ENCODE results near the gene ABAT.
"Not testable (repeated sequence)": the region's sequence is repeated elsewhere in the genome, so short reads cannot be mapped to it uniquely, and the experiment has no call there.

ABAT gene

GRCh38 chr16:8751481-8752311 is 77.3 kb downstream of the ABAT start:
- no peak for DNase-seq

GRCh38 chr16:8752706-8753105 is 78.3 kb downstream of the ABAT start:
- no peak for DNase-seq

- no peak for DNase-seq
Observed at GRCh38 chr16:8753416-8754054, 79.1 kb downstream of the ABAT start.

- no peak for DNase-seq
Observed at GRCh38 chr16:8756755-8757154, 82.3 kb downstream of the ABAT start.

- no peak for DNase-seq
Observed at GRCh38 chr16:8758022-8758421, 83.6 kb downstream of the ABAT start.

- no peak for DNase-seq
Observed at GRCh38 chr16:8760021-8760420, 85.6 kb downstream of the ABAT start.

GRCh38 chr16:8761078-8761477 is 86.7 kb downstream of the ABAT start:
- DNase-seq: no peak

- no peak for DNase-seq
Observed at GRCh38 chr16:8762254-8762653, 87.8 kb downstream of the ABAT start.

GRCh38 chr16:8763083-8763482 is 88.7 kb downstream of the ABAT start:
- DNase-seq: no peak

GRCh38 chr16:8763899-8764298 is 89.5 kb downstream of the ABAT start:
- DNase-seq: no peak

- DNase-seq: no peak
Observed at GRCh38 chr16:8764525-8765250, 90.3 kb downstream of the ABAT start.

GRCh38 chr16:8767176-8767575 is 92.8 kb downstream of the ABAT start:
- no peak for DNase-seq

- no peak for DNase-seq
Observed at GRCh38 chr16:8768283-8768682, 93.9 kb downstream of the ABAT start.

- DNase-seq: no peak
Observed at GRCh38 chr16:8768692-8769091, 94.3 kb downstream of the ABAT start.

- no peak for DNase-seq
Observed at GRCh38 chr16:8773537-8773936, 99.1 kb downstream of the ABAT start.

- no peak for DNase-seq
Observed at GRCh38 chr16:8774208-8774607, 99.8 kb downstream of the ABAT start.

GRCh38 chr16:8775359-8775758 is 100.9 kb downstream of the ABAT start:
- no peak for DNase-seq

- DNase-seq: no peak
Observed at GRCh38 chr16:8776129-8776584, 101.7 kb downstream of the ABAT start.

GRCh38 chr16:8777217-8777616 is 102.8 kb downstream of the ABAT start:
- DNase-seq: no peak

- no peak for DNase-seq
Observed at GRCh38 chr16:8781797-8782196, 107.4 kb downstream of the ABAT start.

GRCh38 chr16:8782673-8783072 is 108.3 kb downstream of the ABAT start:
- no peak for DNase-seq

- no peak for DNase-seq
Observed at GRCh38 chr16:8785408-8785807, 111.0 kb downstream of the ABAT start.

- DNase-seq: not testable (repeated sequence)
Observed at GRCh38 chr16:8786316-8786715, 111.9 kb downstream of the ABAT start.
